H1 (cell line): ENCODE data around the gene MUC5B. TPM values are rescaled to one million over a fixed set of nuclear protein-coding genes. Genes with fewer than 3 reads are reported as not detected.

ENCODE experiments used
- CTCF ChIA-PET: fragments of 300-600 bp; sonication (Branson Sonifier 250); formaldehyde crosslinking; loops from one replicate; lab custom pipeline; 2021; ENCODE audit not compliant: partially characterized antibody; lab: Charles Lee
- POLR2A ChIA-PET: fragments of 300-600 bp; sonication (Branson Sonifier 250); formaldehyde crosslinking; loops from one replicate; lab custom pipeline; 2021; ENCODE audit warnings: inconsistent platforms; ENCODE audit not compliant: partially characterized antibody; lab: Charles Lee
- DNase-seq, 2 experiments: peaks; one replicate each; pipeline versions ENCODE4 v3.0.0 to v3.0.0-alpha.2; 2010 to 2022; ENCODE audit warnings: low spot score in 2 of 2, low read depth in 1 of 2, mixed read lengths in 1 of 2
- FAIRE-seq: peaks from 2 replicates; lab custom pipeline; 2011; peaks lifted over from hg19 to GRCh38; lab: Jason Lieb, UNC
- H2AFZ ChIP-seq: 2 replicates; pipeline ENCODE4 v1.8.1; 2012; ENCODE audit warnings: low read length, inconsistent platforms
- H2AK5ac ChIP-seq: 2 replicates; pipeline ENCODE4 v1.6.1; 2013; ENCODE audit warnings: low read depth, low read length
- H2BK120ac ChIP-seq: replicated peaks from 2 replicates; pipeline ENCODE3; 2013; ENCODE audit warnings: low read depth, low read length, inconsistent platforms
- H2BK12ac ChIP-seq: 2 replicates; pipeline ENCODE4 v1.6.1; 2013; ENCODE audit warnings: low read depth, low read length
- H2BK15ac ChIP-seq: 2 replicates; pipeline ENCODE4 v1.6.1; 2013; ENCODE audit warnings: low read length
- H2BK20ac ChIP-seq: 2 replicates; pipeline ENCODE4 v1.6.1; 2013; ENCODE audit warnings: low read length
- H2BK5ac ChIP-seq: 2 replicates; pipeline ENCODE4 v1.6.1; 2013; ENCODE audit warnings: low read depth, low read length
- H3K14ac ChIP-seq: 2 replicates; pipeline ENCODE4 v1.6.1; 2013; ENCODE audit warnings: inconsistent platforms; ENCODE audit not compliant: insufficient read length
- H3K18ac ChIP-seq: 2 replicates; pipeline ENCODE4 v1.6.1; 2013; ENCODE audit warnings: low read length; ENCODE audit errors: extremely low read depth
- H3K23ac ChIP-seq: 2 replicates; pipeline ENCODE4 v1.6.1; 2013; ENCODE audit warnings: inconsistent platforms; ENCODE audit not compliant: insufficient read length
- H3K23me2 ChIP-seq: 2 replicates; pipeline ENCODE4 v1.6.1; 2013; ENCODE audit warnings: low read depth, low read length
- H3K27ac ChIP-seq: 2 replicates; pipeline ENCODE4 v1.6.1; 2011; ENCODE audit warnings: low read depth, low read length, inconsistent platforms
- H3K27me3 ChIP-seq, 4 experiments: replicated peaks in 1 of 4; 1 replicate in 1 of 4; 2 replicates in 3 of 4; pipeline versions ENCODE4 v1.6.1 to v1.8.1; 2011 to 2013; ENCODE audit warnings: low read length in 3 of 4, mild to moderate bottlenecking in 3 of 4, inconsistent platforms in 2 of 4, mixed read lengths in 2 of 4, moderate library complexity in 1 of 4; ENCODE audit not compliant: control insufficient read depth in 3 of 4, insufficient read depth in 3 of 4; ENCODE audit errors: extremely low read depth in 1 of 4
- H3K36me3 ChIP-seq, 4 experiments: 2 replicates each; pipeline versions ENCODE4 v1.6.1 to v1.8.1; 2011 to 2013; ENCODE audit warnings: mild to moderate bottlenecking in 4 of 4, low read length in 3 of 4, moderate library complexity in 2 of 4, control low read depth in 1 of 4, inconsistent platforms in 1 of 4; ENCODE audit not compliant: insufficient read depth in 4 of 4, control insufficient read depth in 2 of 4
- H3K4ac ChIP-seq: replicated peaks from 2 replicates; pipeline ENCODE3; 2013; ENCODE audit warnings: low read length, low read depth, mixed read lengths, inconsistent platforms; ENCODE audit not compliant: insufficient read length
- H3K4me1 ChIP-seq, 4 experiments: replicated peaks in 1 of 4; 1 replicate in 1 of 4; 2 replicates in 3 of 4; pipeline versions ENCODE4 v1.6.1 to v1.8.1; 2011 to 2013; ENCODE audit warnings: low read length in 3 of 4, inconsistent platforms in 2 of 4, mixed read lengths in 1 of 4; ENCODE audit not compliant: insufficient read depth in 4 of 4, control insufficient read depth in 3 of 4
- H3K4me2 ChIP-seq, 2 experiments: 2 replicates each; pipeline versions ENCODE4 v1.6.1 to v1.8.1; 2011 to 2013; ENCODE audit warnings: low read depth in 2 of 2, low read length in 2 of 2, control low read depth in 1 of 2, inconsistent platforms in 1 of 2, mild to moderate bottlenecking in 1 of 2; ENCODE audit not compliant: insufficient read depth in 1 of 2
- H3K4me3 ChIP-seq, 4 experiments: fragments of 200-600, 300-600 bp in 1 of 4; sonication (generic), shearing (Covaris generic), sonication (Bioruptor Twin) in 1 of 4; 2 replicates each; pipeline versions ENCODE4 v1.5.1 to v1.8.1; 2011 to 2016; ENCODE audit warnings: low read length in 4 of 4, low read depth in 3 of 4, control low read depth in 2 of 4, inconsistent platforms in 2 of 4, mild to moderate bottlenecking in 2 of 4, mixed read lengths in 1 of 4, moderate library complexity in 1 of 4; ENCODE audit not compliant: insufficient read depth in 2 of 4; ENCODE audit errors: extremely low read depth in 1 of 4
- H3K56ac ChIP-seq: replicated peaks from 2 replicates; pipeline ENCODE3; 2013; ENCODE audit warnings: low read depth, mild to moderate bottlenecking, mixed read lengths, low read length, inconsistent platforms; ENCODE audit not compliant: insufficient read length
- H3K79me1 ChIP-seq: 2 replicates; pipeline ENCODE4 v1.6.1; 2013; ENCODE audit warnings: low read depth, low read length, control low read depth
- H3K79me2 ChIP-seq, 2 experiments: 2 replicates each; pipeline versions ENCODE4 v1.6.1 to v1.8.1; 2012 to 2013; ENCODE audit warnings: low read length in 2 of 2, mild to moderate bottlenecking in 2 of 2, inconsistent platforms in 1 of 2; ENCODE audit not compliant: insufficient read depth in 2 of 2, control insufficient read depth in 1 of 2
- H3K9ac ChIP-seq, 4 experiments: replicated peaks in 1 of 4; 1 replicate in 1 of 4; 2 replicates in 3 of 4; pipeline versions ENCODE4 v1.6.1 to v1.8.1; 2011 to 2013; ENCODE audit warnings: low read depth in 3 of 4, low read length in 3 of 4, control low read depth in 2 of 4, mild to moderate bottlenecking in 2 of 4, moderate library complexity in 2 of 4, inconsistent platforms in 1 of 4; ENCODE audit errors: extremely low read depth in 1 of 4
- H3K9me3 ChIP-seq, 2 experiments: 2 replicates each; pipeline versions ENCODE4 v1.6.1 to v1.8.1; 2012 to 2013; ENCODE audit warnings: mild to moderate bottlenecking in 2 of 2, moderate library complexity in 2 of 2, control low read depth in 1 of 2, inconsistent platforms in 1 of 2, low read depth in 1 of 2, low read length in 1 of 2, mixed read lengths in 1 of 2; ENCODE audit not compliant: insufficient read depth in 2 of 2
- H4K20me1 ChIP-seq, 2 experiments: replicated peaks in 1 of 2; 2 replicates each; pipeline versions ENCODE3 to v1.8.1; 2011 to 2013; ENCODE audit warnings: inconsistent platforms in 2 of 2, low read length in 2 of 2, mild to moderate bottlenecking in 1 of 2; ENCODE audit not compliant: insufficient read depth in 2 of 2, control insufficient read depth in 1 of 2
- H4K5ac ChIP-seq: 2 replicates; pipeline ENCODE4 v1.6.1; 2013; ENCODE audit warnings: low read length, low read depth, mixed read lengths, inconsistent platforms; ENCODE audit not compliant: insufficient read length
- H4K8ac ChIP-seq: 2 replicates; pipeline ENCODE4 v1.8.0; 2013; ENCODE audit warnings: mild to moderate bottlenecking, moderate library complexity, low read length, inconsistent platforms; ENCODE audit not compliant: insufficient read depth; ENCODE audit errors: extremely low read depth
- H4K91ac ChIP-seq: replicated peaks from 2 replicates; pipeline ENCODE3; 2013; ENCODE audit warnings: low read length, mixed read lengths, inconsistent platforms; ENCODE audit not compliant: insufficient read length
- WGBS, 2 experiments: shearing (Covaris generic) in 1 of 2; methylation state at CpG; one replicate each; pipeline versions ENCODE4 v1.1.6 to v1.1.7; 2013 to 2015; ENCODE audit warnings: low lambda C conversion rate in 2 of 2, mixed read lengths in 2 of 2, inconsistent platforms in 1 of 2, low coverage in 1 of 2, missing lambda C conversion rate in 1 of 2; ENCODE audit not compliant: insufficient replicate concordance in 2 of 2, insufficient coverage in 1 of 2, insufficient read length in 1 of 2; ENCODE audit errors: extremely low coverage in 1 of 2, missing lambda C conversion rate in 1 of 2; 5-methylcytosine and 5-hydroxymethylcytosine counted together
- polyA plus RNA-seq, 7 experiments: library from polyadenylated mRNA; depleted of rRNA in 3 of 7; stranded (reverse) in 5 of 7; unstranded in 2 of 7; fragments of >200 nt in 5 of 7; fragments of 200-250 nt in 2 of 7; gene quantifications; 1 replicate in 5 of 7; 2 replicates in 1 of 7; 4 replicates in 1 of 7; pipeline versions ENCODE4 v1.2.1 to v1.2.3, GENCODE V29; 2011 to 2013; ENCODE audit warnings: missing spikeins in 2 of 7, mixed read lengths in 2 of 7
- total RNA-seq: library from RNA; stranded (reverse); fragmentation: NEBNext Ultra II Directional; extraction: Animal tissue kit (Norgen Biotek cat#: 25700); gene quantifications from 2 replicates; pipeline ENCODE4 v1.2.1, GENCODE V29; 2021

The MUC5B gene
- total and polyA plus RNA-seq, 2 of the 8 experiments (the other 6 are each of a cell fraction or from before 2014, with no cell fraction given) = 0.02 to 0.03 TPM

DNA sequence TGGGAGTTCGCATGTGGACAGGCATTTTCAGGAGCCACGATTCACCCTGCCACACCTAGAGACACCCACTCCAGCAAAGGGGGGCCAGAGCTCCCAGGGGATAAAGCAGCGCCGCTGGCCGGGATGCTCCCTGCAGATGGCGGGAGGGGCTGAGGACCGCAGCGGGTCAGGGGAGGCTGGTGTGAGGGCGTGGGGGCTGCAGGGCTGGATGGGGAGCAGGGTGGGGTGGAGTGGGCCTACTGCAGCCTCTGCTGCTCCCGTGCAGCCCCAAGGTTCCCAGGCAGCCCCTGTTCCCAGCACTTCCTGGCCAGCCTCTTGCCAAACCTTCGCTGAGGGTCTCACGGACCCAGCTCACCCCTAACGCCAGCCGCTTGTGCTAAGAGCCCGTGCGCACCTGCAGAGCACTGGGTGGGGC, 13.0 kb downstream of the MUC5B start:
- Histone ChIP-seq H3K9me3 (peaks cover 0 to 9% of the 10 kb centered on the region in 2 experiments; a peak in 1 of 4 replicates), H2BK5ac (no peak overlapping the region), H4K5ac (no peak overlapping the region), H4K20me1 (peaks cover 0 to 1% of the 10 kb centered on the region in 2 experiments), H2AFZ (no peak overlapping the region), H3K4ac (no peak overlapping the region), H3K4me2 (no peak overlapping the region), H3K23ac (no peak overlapping the region), H3K9ac (no peak overlapping the region), H2AK5ac (no peak overlapping the region), H3K4me3 (no peak overlapping the region), H3K14ac (no peak overlapping the region), H3K18ac (no peak overlapping the region), H4K91ac (no peak overlapping the region), H3K36me3 (no peaks in the 10 kb centered on the region), H2BK15ac (no peak overlapping the region), H3K56ac (no peak overlapping the region), H2BK20ac (no peak overlapping the region), H3K23me2 (no peaks in the 10 kb centered on the region), H3K27me3 (no peaks in the 10 kb centered on the region), H3K27ac (no peak overlapping the region), H2BK12ac (no peak overlapping the region), H3K79me2 (no peaks in the 10 kb centered on the region), H4K8ac (no peak overlapping the region), H3K4me1 (no peaks in the 10 kb centered on the region; a peak in 1 of 7 replicates), H2BK120ac (no peak overlapping the region), H3K79me1 (no peaks in the 10 kb centered on the region)
- WGBS, 2 experiments = 84% methylated on average over 15 of the region's 16 CpGs; no CpG with 5 or more reads in 1 of the 2 experiments
- CTCF ChIA-PET = interaction anchor here (0.7 to 1.5 kb wide), 2 partner anchors 9 to 15 kb away, joined by 3 read pairs; no protein-coding TSS in a partner anchor
- DNase-seq (peak in 1 of 2 experiments; percentile 38), FAIRE-seq (no peak)
- POLR2A ChIA-PET = no interaction called here
